T-helper 17 cell (primary cell): ENCODE measurements around the gene KCNE4. TPM values are rescaled to one million over a fixed set of nuclear protein-coding genes. Genes with fewer than 3 reads are reported as not detected.

Source experiments
- total RNA-seq, 4 donors: library from RNA in 2 of 4; stranded (reverse) in 2 of 4; gene quantifications; one replicate each; pipeline ENCODE4 v1.2.3 and lab custom pipeline; 2022 to 2026

Gene KCNE4
- total RNA-seq, 2 donors from 2014 or later: not detected

Other genes with a start within 250 kb of the KCNE4 start
- gene ACSL3, start 191.2 kb upstream of the KCNE4 start, total RNA-seq: 10 to 100 TPM; 56.2 to 65.7 TPM